ENCODE data around the gene ACOT7.

DNA sequence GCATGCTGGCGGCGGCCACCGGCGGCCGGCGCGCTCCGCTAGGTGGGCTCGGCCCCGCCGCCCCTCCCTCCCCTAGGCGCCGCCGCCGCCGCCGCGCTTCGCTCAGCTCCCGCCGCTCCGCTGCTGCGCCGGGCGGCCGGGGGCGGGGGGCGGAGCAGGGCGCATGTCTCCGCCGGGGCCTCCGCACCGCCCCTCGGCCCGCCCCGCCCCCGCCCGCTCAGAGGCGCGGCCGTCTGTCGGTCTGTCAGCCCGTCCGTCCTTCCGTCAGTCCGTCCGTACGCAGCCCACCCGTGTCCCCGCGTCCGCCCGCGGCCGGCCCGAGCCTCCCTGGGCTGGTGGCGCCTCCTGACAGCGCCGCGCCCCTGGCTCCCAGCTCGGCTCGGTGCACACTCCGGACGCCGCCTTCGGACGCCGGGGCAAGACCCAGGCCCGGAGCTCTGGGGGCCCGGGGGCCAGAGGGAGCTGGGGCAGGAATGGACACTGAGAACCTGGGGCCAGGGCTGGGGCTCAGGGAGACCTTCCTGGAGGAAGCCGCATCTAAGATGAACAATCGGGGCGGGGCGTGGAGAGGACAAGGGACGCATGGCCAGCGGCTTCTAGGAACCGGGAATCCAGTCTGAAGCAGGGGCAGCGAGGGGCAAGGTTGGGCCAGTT, 132.5 kb downstream of the ACOT7 start, which contains the start of gene GPR153:
- TF ChIP-seq CTCF (conservative IDR thresholded peaks at IDR 0.05; ENCODE audit: low read depth, low read length) (no peak), EZH2 (IDR thresholded peaks at IDR 0.05; ENCODE audit: low read length, unreplicated experiment) (no peak), EZH2phosphoT487 (IDR thresholded peaks at IDR 0.05; ENCODE audit: borderline replicate concordance, low read length) (no peak)

Measured in PC-3 (cell line).